ENCODE measurements around the gene PCSK2. TPM values are rescaled to one million over a fixed set of nuclear protein-coding genes. Genes with fewer than 3 reads are reported as not detected.

PCSK2 gene, protein sequence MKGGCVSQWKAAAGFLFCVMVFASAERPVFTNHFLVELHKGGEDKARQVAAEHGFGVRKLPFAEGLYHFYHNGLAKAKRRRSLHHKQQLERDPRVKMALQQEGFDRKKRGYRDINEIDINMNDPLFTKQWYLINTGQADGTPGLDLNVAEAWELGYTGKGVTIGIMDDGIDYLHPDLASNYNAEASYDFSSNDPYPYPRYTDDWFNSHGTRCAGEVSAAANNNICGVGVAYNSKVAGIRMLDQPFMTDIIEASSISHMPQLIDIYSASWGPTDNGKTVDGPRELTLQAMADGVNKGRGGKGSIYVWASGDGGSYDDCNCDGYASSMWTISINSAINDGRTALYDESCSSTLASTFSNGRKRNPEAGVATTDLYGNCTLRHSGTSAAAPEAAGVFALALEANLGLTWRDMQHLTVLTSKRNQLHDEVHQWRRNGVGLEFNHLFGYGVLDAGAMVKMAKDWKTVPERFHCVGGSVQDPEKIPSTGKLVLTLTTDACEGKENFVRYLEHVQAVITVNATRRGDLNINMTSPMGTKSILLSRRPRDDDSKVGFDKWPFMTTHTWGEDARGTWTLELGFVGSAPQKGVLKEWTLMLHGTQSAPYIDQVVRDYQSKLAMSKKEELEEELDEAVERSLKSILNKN
- total RNA-seq: not detected in 2 replicates

GRCh38 chr20:17226410-17227218, at the start of gene PCSK2:
PCSK2 (plus strand) TSS chr20:17227040; CDS start chr20:17227306, 266 bp downstream.

GRCh38 chr20:17530716-17531664, 304.1 kb downstream of the PCSK2 start, which contains the start of gene BFSP1:
BFSP1 (minus strand) TSS chr20:17531379; CDS start chr20:17531329, 50 bp downstream.

Data from mammary microvascular endothelial cell (primary cell).